Adrenal gland (tissue), 12 donors: ENCODE data around the gene RPS6KA2. TPM values are rescaled to one million over a fixed set of nuclear protein-coding genes. Genes with fewer than 3 reads are reported as not detected.

Experiments used
- DNase-seq, 7 donors: peaks; one replicate each; pipeline ENCODE4 v3.0.0-alpha.2; 2019 to 2020
- H3K27ac ChIP-seq, 5 donors: fragments of 200-600 bp; sonication (generic) in 4 of 5; 1 replicate in 3 of 5; 2 replicates in 2 of 5; pipeline versions ENCODE4 v1.5.1 to v1.8.0; 2016 to 2020; ENCODE audit warnings: mild to moderate bottlenecking in 1 of 5
- H3K27me3 ChIP-seq: fragments of 200-600 bp; 2 replicates; pipeline ENCODE4 v1.8.0; 2021
- H3K36me3 ChIP-seq, 2 donors: fragments of 200-600 bp; replicated peaks in 1 of 2; 1 replicate in 1 of 2; 2 replicates in 1 of 2; pipeline versions ENCODE4 v1.5.1 to v1.8.0; 2018 to 2022
- H3K4me1 ChIP-seq, 2 donors: fragments of 200-600 bp; replicated peaks in 1 of 2; 1 replicate in 1 of 2; 2 replicates in 1 of 2; pipeline versions ENCODE4 v1.5.1 to v1.8.0; 2018 to 2021
- H3K4me3 ChIP-seq, 4 donors: fragments of 200-600 bp; sonication (generic) in 3 of 4; one replicate each; pipeline ENCODE4 v1.5.1; 2016 to 2018
- H3K9me3 ChIP-seq, 3 donors: fragments of 200-600 bp; sonication (generic) in 1 of 3; replicated peaks in 1 of 3; 1 replicate in 2 of 3; 2 replicates in 1 of 3; pipeline versions ENCODE4 v1.5.1 to v1.8.0; 2016 to 2021
- CTCF ChIP-seq, 6 experiments: fragments of 450-650 bp in 4 of 6; fragments of 200-600 bp in 2 of 6; sonication (generic) in 1 of 6; IDR thresholded peaks; 1 replicate in 5 of 6; 2 replicates in 1 of 6; pipeline versions ENCODE4 v1.5.1 to v1.8.0; 2016 to 2021; ENCODE audit warnings: antibody characterized with exemption in 6 of 6, mild to moderate bottlenecking in 2 of 6, moderate library complexity in 1 of 6
- POLR2A ChIP-seq, 2 donors: fragments of 450-650 bp; IDR thresholded peaks; one replicate each; pipeline ENCODE4 v1.6.1; 2017; ENCODE audit warnings: antibody characterized with exemption in 2 of 2, mild to moderate bottlenecking in 2 of 2, moderate library complexity in 1 of 2
- WGBS, 4 donors: extraction: QIAGEN DNeasy Blood & Tissue Kit in 2 of 4; methylation state at CpG; one replicate each; pipeline versions ENCODE4 v1.1.5 to v1.1.7; 2013 to 2017; 5-methylcytosine and 5-hydroxymethylcytosine counted together
- intact Hi-C, 2 donors: fragments of 100-400 bp; cut with DNase I; formaldehyde crosslinking; loops; one replicate each; pipeline versions ENCODE4 v1.14.1 to v1.15.0; 2022 to 2023
- polyA plus RNA-seq, 3 donors: library from polyadenylated mRNA; stranded (reverse); fragments of 200-250 nt in 2 of 3; fragments of 350-450 nt in 1 of 3; fragmentation: Illumina TruSeq in 1 of 3; extraction: RNeasy Lipid Tissue Mini Kit (QIAGEN cat#74804) in 1 of 3; gene quantifications; one replicate each; pipeline ENCODE4 v1.2.3, GENCODE V29; 2013 to 2014
- total RNA-seq, 9 donors: library from RNA; depleted of rRNA in 4 of 9; stranded (reverse); fragments of >200 nt in 4 of 9; fragments of 120-200 nt in 1 of 9; fragmentation: NEBNext Ultra II Directional in 1 of 9; extraction: Animal tissue kit (Norgen Biotek cat#: 25700) in 1 of 9; gene quantifications; one replicate each; pipeline versions ENCODE4 v1.1.0 to v1.2.4, GENCODE V29; 2013 to 2023
- donor health status: healthy with polysubstance abuse.
- donor health status: Bipolar disorder and iron deficiency.
- donor health status: DM: yes; HTN: yes; CAD: no.
- donor health status: DM: no; HTN: no; CAD: no.
- donor health status: DM: no; HTN: no; CAD: no.
- donor health status: DM: yes; HTN: yes; CAD: no.

Gene RPS6KA2
- total and polyA plus RNA-seq, 12 donors = 7.0 to 40.4 (median 26.2) TPM

- no peak overlapping the region for H3K4me3 ChIP-seq
- TF ChIP-seq POLR2A (IDR thresholded peaks at IDR 0.05) = no peak
- TF ChIP-seq CTCF (IDR thresholded peaks at IDR 0.05) = no peak
- H3K27ac ChIP-seq = no peak overlapping the region
- peaks cover 0 to 8% of the 10 kb centered on the region in 2 donors for H3K36me3 ChIP-seq
- intact Hi-C loops = no loop called here
- H3K9me3 ChIP-seq = no peaks in the 10 kb centered on the region
- no peak for DNase-seq
- no peaks in the 10 kb centered on the region for H3K4me1 ChIP-seq
- H3K27me3 ChIP-seq = no peaks in the 10 kb centered on the region
- WGBS, 4 donors = 69 to 80% (median 71%) methylated on average over 22 of the region's 22 CpGs
These were observed 217.9 kb downstream of the RPS6KA2 start for GRCh38 chr6:166408936-166409755.

- Histone ChIP-seq H3K4me3 (no peak overlapping the region), H3K9me3 (no peaks in the 10 kb centered on the region), H3K27me3 (no peaks in the 10 kb centered on the region), H3K27ac (no peak overlapping the region), H3K36me3 (no peaks in the 10 kb centered on the region), H3K4me1 (no peaks in the 10 kb centered on the region)
- intact Hi-C loops = no loop called here
- WGBS, 4 donors = 77 to 91% (median 89%) methylated on average over 9 to 12 of the region's 12 CpGs
- DNase-seq = no peak
- TF ChIP-seq POLR2A (IDR thresholded peaks at IDR 0.05) (no peak), CTCF (IDR thresholded peaks at IDR 0.05) (no peak)
These were observed 220.9 kb downstream of the RPS6KA2 start for GRCh38 chr6:166406197-166406596.

GRCh38 chr6:166405386-166405785, 221.7 kb downstream of the RPS6KA2 start:
- no peak overlapping the region for H3K4me3 ChIP-seq
- H3K4me1 ChIP-seq = no peaks in the 10 kb centered on the region
- no peaks in the 10 kb centered on the region for H3K36me3 ChIP-seq
- TF ChIP-seq POLR2A (IDR thresholded peaks at IDR 0.05) = no peak
- no peak for TF ChIP-seq CTCF (IDR thresholded peaks at IDR 0.05)
- intact Hi-C loops = no loop called here
- no peak overlapping the region for H3K27ac ChIP-seq
- DNase-seq = no peak
- WGBS, 4 donors = 63 to 73% (median 70%) methylated on average over 5 to 7 of the region's 7 CpGs
- H3K9me3 ChIP-seq = no peaks in the 10 kb centered on the region
- H3K27me3 ChIP-seq = no peaks in the 10 kb centered on the region

- TF ChIP-seq POLR2A (IDR thresholded peaks at IDR 0.05) (no peak), CTCF (IDR thresholded peaks at IDR 0.05) (no peak)
- no peaks in the 10 kb centered on the region for H3K36me3 ChIP-seq
- H3K27me3 ChIP-seq = no peaks in the 10 kb centered on the region
- no peak overlapping the region for H3K27ac ChIP-seq
- no peaks in the 10 kb centered on the region for H3K9me3 ChIP-seq
- WGBS, 4 donors = 34 to 50% (median 46%) methylated on average over 5 to 6 of the region's 6 CpGs
- intact Hi-C loops = loop anchor here (5.0 kb wide), 2 partner anchors 90 to 125 kb away; no protein-coding TSS in a partner anchor
- no peak overlapping the region for H3K4me3 ChIP-seq
- no peaks in the 10 kb centered on the region for H3K4me1 ChIP-seq
- peak in 1 of 7 donors; percentile 31 for DNase-seq
These were observed 224.3 kb downstream of the RPS6KA2 start for GRCh38 chr6:166402582-166403277.
